GM23338 (cell line): ENCODE measurements around the gene KRTAP10-9. TPM values are rescaled to one million over a fixed set of nuclear protein-coding genes. Genes with fewer than 3 reads are reported as not detected.

Source experiments
- ATAC-seq: fragments of 200-7000 bp; cut with Tn5 transposase; 3 replicates; pipeline ENCODE4 v1.9.1; 2020
- DNase-seq: peaks from one replicate; pipeline ENCODE4 v3.0.0-alpha.2; 2015; ENCODE audit warnings: low spot score
- H2AFZ ChIP-seq: fragments of 200-600 bp; sonication (generic); 2 replicates; pipeline ENCODE4 v1.8.0; 2016; ENCODE audit warnings: antibody characterized with exemption, mild to moderate bottlenecking, moderate library complexity
- H3F3A ChIP-seq: fragments of 200-600 bp; sonication (generic); replicated peaks from 2 replicates; pipeline ENCODE4 v1.8.0; 2017; ENCODE audit warnings: antibody characterized with exemption, mixed run types, low read depth
- H3K27ac ChIP-seq: fragments of 200-600 bp; sonication (generic); 2 replicates; pipeline ENCODE4 v1.6.1; 2016; ENCODE audit warnings: low read depth
- H3K27me3 ChIP-seq: fragments of 200-600 bp; sonication (generic); 2 replicates; pipeline ENCODE4 v1.8.0; 2016; ENCODE audit warnings: mild to moderate bottlenecking, mixed run types, moderate library complexity; ENCODE audit not compliant: insufficient read depth
- H3K36me3 ChIP-seq: fragments of 200-600 bp; sonication (generic); 2 replicates; pipeline ENCODE4 v1.8.0; 2016; ENCODE audit warnings: mild to moderate bottlenecking; ENCODE audit not compliant: insufficient read depth
- H3K4me1 ChIP-seq: fragments of 200-600 bp; sonication (generic); 2 replicates; pipeline ENCODE4 v1.8.0; 2016; ENCODE audit warnings: mild to moderate bottlenecking, moderate library complexity; ENCODE audit not compliant: insufficient read depth
- H3K4me2 ChIP-seq: fragments of 200-600 bp; sonication (generic); 2 replicates; pipeline ENCODE4 v1.7.1; 2017; ENCODE audit warnings: mixed run types
- H3K4me3 ChIP-seq: fragments of 200-600 bp; sonication (generic); 2 replicates; pipeline ENCODE4 v1.6.1; 2016; ENCODE audit warnings: mixed run types
- H3K79me2 ChIP-seq: fragments of 200-600 bp; sonication (generic); replicated peaks from 2 replicates; pipeline ENCODE4 v1.8.0; 2017; ENCODE audit warnings: mild to moderate bottlenecking; ENCODE audit not compliant: insufficient read depth
- H3K9me2 ChIP-seq: fragments of 200-600 bp; sonication (generic); 2 replicates; pipeline ENCODE4 v1.8.0; 2017; ENCODE audit not compliant: insufficient read depth
- H4K20me1 ChIP-seq: fragments of 200-600 bp; sonication (generic); replicated peaks from 2 replicates; pipeline ENCODE4 v1.8.0; 2017; ENCODE audit warnings: mild to moderate bottlenecking; ENCODE audit not compliant: insufficient read depth
- H3K27ac Mint-ChIP-seq: 2 replicates; pipeline ENCODE4 v1.8.0; 2020; ENCODE audit warnings: inconsistent platforms, mild to moderate bottlenecking, moderate library complexity, mixed read lengths
- H3K27me3 Mint-ChIP-seq: 3 replicates; pipeline ENCODE4 v1.8.0; 2022; ENCODE audit warnings: low read depth, mild to moderate bottlenecking, moderate library complexity, mixed read lengths, inconsistent platforms; ENCODE audit not compliant: insufficient read depth, poor library complexity
- H3K36me3 Mint-ChIP-seq: 3 replicates; pipeline ENCODE4 v1.8.0; 2021; ENCODE audit warnings: low read depth, mild to moderate bottlenecking, inconsistent platforms, moderate library complexity, mixed read lengths
- H3K4me1 Mint-ChIP-seq: 3 replicates; pipeline ENCODE4 v1.8.0; 2020; ENCODE audit warnings: mild to moderate bottlenecking, inconsistent platforms, mixed read lengths
- H3K4me3 Mint-ChIP-seq: 3 replicates; pipeline ENCODE4 v1.8.0; 2021; ENCODE audit warnings: moderate library complexity, mild to moderate bottlenecking, inconsistent platforms, mixed read lengths
- H3K9me3 Mint-ChIP-seq: 3 replicates; pipeline ENCODE4 v1.8.0; 2020; ENCODE audit warnings: moderate library complexity, mild to moderate bottlenecking, inconsistent platforms, mixed read lengths
- CREB1 ChIP-seq: fragments of 250-450 bp; sonication (Bioruptor Pico); IDR thresholded peaks from 2 replicates; pipeline ENCODE4 v1.5.0; 2020; ENCODE audit warnings: low read depth, mild to moderate bottlenecking, moderate library complexity
- CTCF ChIP-seq, 2 experiments: fragments of 200-600 bp in 1 of 2; sonication (generic) in 1 of 2; conservative IDR thresholded peaks; 2 replicates each; pipeline versions ENCODE4 v1.5.1 to v1.6.1; 2016 to 2017; ENCODE audit warnings: antibody characterized with exemption in 2 of 2, low read depth in 2 of 2, mild to moderate bottlenecking in 2 of 2, moderate library complexity in 1 of 2
- ETS1 ChIP-seq: IDR thresholded peaks from 2 replicates; pipeline ENCODE4 v1.6.1; 2016; ENCODE audit warnings: antibody characterized with exemption
- EZH2 ChIP-seq: fragments of 200-600 bp; sonication (generic); IDR thresholded peaks from one replicate; pipeline ENCODE4 v1.8.0; 2017; ENCODE audit warnings: antibody characterized with exemption, mild to moderate bottlenecking, low read depth; ENCODE audit not compliant: unreplicated experiment
- EZH2phosphoT487 ChIP-seq: fragments of 200-600 bp; sonication (generic); IDR thresholded peaks from one replicate; pipeline ENCODE4 v1.8.1; 2018; ENCODE audit warnings: antibody characterized with exemption; ENCODE audit not compliant: unreplicated experiment
- JUNB ChIP-seq: IDR thresholded peaks from one replicate; pipeline ENCODE4 v1.6.1; 2016; ENCODE audit warnings: antibody characterized with exemption; ENCODE audit not compliant: unreplicated experiment
- NANOG ChIP-seq: IDR thresholded peaks from 2 replicates; pipeline ENCODE4 v1.6.1; 2016; ENCODE audit warnings: antibody characterized with exemption, borderline replicate concordance
- POLR2AphosphoS5 ChIP-seq: IDR thresholded peaks from 2 replicates; pipeline ENCODE4 v1.6.1; 2016; ENCODE audit warnings: antibody characterized with exemption, low read depth
- REST ChIP-seq: IDR thresholded peaks from one replicate; pipeline ENCODE4 v1.6.1; 2018; ENCODE audit warnings: antibody characterized with exemption; ENCODE audit not compliant: unreplicated experiment
- STAT1 ChIP-seq: IDR thresholded peaks from one replicate; pipeline ENCODE4 v1.6.1; 2016; ENCODE audit warnings: antibody characterized with exemption; ENCODE audit not compliant: unreplicated experiment
- ZNF114 ChIP-seq: fragments of 250-450 bp; sonication (Bioruptor Pico); IDR thresholded peaks from 2 replicates; pipeline ENCODE4 v1.5.0; 2020; ENCODE audit warnings: mild to moderate bottlenecking, moderate library complexity
- ZNF331 ChIP-seq: fragments of 250-450 bp; sonication (Bioruptor Pico); IDR thresholded peaks from 2 replicates; pipeline ENCODE4 v1.5.0; 2020; ENCODE audit warnings: low read depth, mild to moderate bottlenecking, moderate library complexity
- ZNF462 ChIP-seq: fragments of 250-450 bp; sonication (Bioruptor Pico); IDR thresholded peaks from 2 replicates; pipeline ENCODE4 v1.5.0; 2020; ENCODE audit warnings: mild to moderate bottlenecking, moderate library complexity
- polyA plus RNA-seq: library from polyadenylated mRNA; unstranded; fragments of >200 nt; fragmentation: Nextera tagmentation; extraction: Ambion mirVana; gene quantifications from 2 replicates; pipeline ENCODE4 v1.2.1, GENCODE V29; 2016
- total RNA-seq: library from RNA; depleted of rRNA; stranded (reverse); fragments of >200 nt; shearing (Covaris generic); gene quantifications from 2 replicates; pipeline ENCODE4 v1.2.3, GENCODE V29; 2014

Gene KRTAP10-9
- total and polyA plus RNA-seq, 2 experiments from 2014 or later, result not detected

DNA sequence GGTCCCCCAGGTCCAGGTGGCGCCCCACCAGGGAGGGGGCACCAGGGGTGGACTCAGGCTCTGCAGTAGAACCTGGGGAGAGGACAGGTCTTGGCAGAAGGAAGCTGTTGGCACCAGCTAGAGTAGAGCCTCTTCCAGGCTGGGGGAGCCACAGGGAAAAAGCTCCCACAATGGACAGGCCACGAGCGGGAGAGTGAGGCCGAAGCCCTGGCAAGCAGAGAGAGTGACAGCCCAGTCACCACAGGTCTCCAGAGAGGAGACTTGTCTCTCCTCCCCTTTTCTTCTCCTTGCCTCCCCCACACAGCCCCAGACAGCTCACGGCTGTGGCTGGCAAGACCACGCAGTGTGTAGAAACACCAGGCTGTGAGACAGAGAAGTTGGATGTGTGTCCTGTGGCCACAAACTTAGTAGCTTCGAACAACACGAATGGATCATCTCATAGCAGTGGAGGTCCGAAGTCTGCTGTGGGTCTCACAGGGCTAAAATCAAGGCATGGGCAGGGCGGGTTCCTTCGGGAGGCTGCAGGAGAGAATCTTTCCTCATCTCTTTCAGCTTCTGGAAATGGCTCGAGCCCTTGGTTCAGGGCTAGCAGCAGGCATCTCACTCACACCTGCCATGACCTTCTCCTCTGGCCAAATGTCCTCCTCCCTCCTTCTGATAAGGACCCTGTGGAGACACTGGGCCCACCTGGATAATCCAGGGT, 24.2 kb downstream of the KRTAP10-9 start:
- no peaks in the 10 kb centered on the region for H3K27me3 ChIP-seq
- no peaks in the 10 kb centered on the region for H3K4me1 ChIP-seq
- no peak overlapping the region for H3K27ac ChIP-seq
- H4K20me1 ChIP-seq, result no peaks in the 10 kb centered on the region
- no peaks in the 10 kb centered on the region for H3K36me3 ChIP-seq
- H2AFZ ChIP-seq, result no peak overlapping the region
- TF ChIP-seq ETS1, result no peak
- TF ChIP-seq STAT1, result no peak
- TF ChIP-seq EZH2, result no peak
- TF ChIP-seq POLR2AphosphoS5, result no peak
- TF ChIP-seq EZH2phosphoT487, result no peak
- no peak for TF ChIP-seq NANOG
- TF ChIP-seq ZNF331 (CRISPR knock-in tag), result no peak
- no peak for TF ChIP-seq ZNF114 (CRISPR knock-in tag)
- no peak for TF ChIP-seq REST
- TF ChIP-seq JUNB, result no peak
- TF ChIP-seq CTCF (conservative IDR thresholded peaks at IDR 0.05; ENCODE audit: low read depth in 2 of 2), result no peak
- no peak for TF ChIP-seq CREB1 (CRISPR knock-in tag)
- TF ChIP-seq ZNF462, result no peak
- no peak overlapping the region for H3K4me3 ChIP-seq
- Mint-ChIP-seq H3K4me3 (no peak overlapping the region), H3K36me3 (no peaks in the 10 kb centered on the region; the same call in 2 of the 3 replicates), H3K27ac (no peak overlapping the region), H3K27me3 (peaks cover 11% of the 10 kb centered on the region), H3K9me3 (peaks cover 4% of the 10 kb centered on the region), H3K4me1 (peaks cover 10% of the 10 kb centered on the region)
- ATAC-seq (no peak), DNase-seq (no peak)
- H3F3A ChIP-seq, result no peaks in the 10 kb centered on the region
- H3K4me2 ChIP-seq, result no peak overlapping the region
- no peaks in the 10 kb centered on the region for H3K9me2 ChIP-seq
- H3K79me2 ChIP-seq, result no peaks in the 10 kb centered on the region
